K562 (cell line): ENCODE measurements around the gene AIFM1. TPM values are rescaled to one million over a fixed set of nuclear protein-coding genes. Genes with fewer than 3 reads are reported as not detected.

Source experiments
- ARID1B ChIP-seq: fragments of 450-650 bp; IDR thresholded peaks from 2 replicates; pipeline ENCODE4 v1.6.1; 2016; ENCODE audit warnings: antibody characterized with exemption, mild to moderate bottlenecking, inconsistent platforms
- CBFB ChIP-seq: sonication (generic); formaldehyde crosslinking; IDR thresholded peaks from 2 replicates; pipeline ENCODE4 v1.4.0; 2020; ENCODE audit warnings: mild to moderate bottlenecking, missing genetic modification reagents
- CTBP1 ChIP-seq: fragments of 450-650 bp; IDR thresholded peaks from 2 replicates; pipeline ENCODE4 v1.6.1; 2016; ENCODE audit warnings: borderline replicate concordance
- GTF2A2 ChIP-seq: IDR thresholded peaks from 2 replicates; pipeline ENCODE4 v1.6.1; 2016; ENCODE audit warnings: mild to moderate bottlenecking, missing genetic modification characterization, missing compliant biosample characterization
- MYC ChIP-seq, 2 experiments: fragments of 250-450 bp in 1 of 2; sonication (Bioruptor Pico) in 1 of 2; IDR thresholded peaks; 2 replicates each; pipeline versions ENCODE4 v1.5.1 to v1.6.1; 2012 to 2021; ENCODE audit warnings: low read depth in 2 of 2, borderline replicate concordance in 1 of 2, improper control_type of control experiment in 1 of 2, low read length in 1 of 2, mild to moderate bottlenecking in 1 of 2, moderate library complexity in 1 of 2
- NRF1 ChIP-seq, 2 experiments: fragments of 450-650 bp; IDR thresholded peaks in 1 of 2; conservative IDR thresholded peaks in 1 of 2; 2 replicates each; pipeline ENCODE4 v1.6.1; 2014; ENCODE audit warnings: mild to moderate bottlenecking in 2 of 2
- POLR2AphosphoS5 ChIP-seq: IDR thresholded peaks from 2 replicates; pipeline ENCODE4 v1.6.1; 2011; ENCODE audit warnings: mild to moderate bottlenecking, low read depth, low read length, moderate library complexity; ENCODE audit not compliant: control insufficient read depth, insufficient read depth
- RNF2 ChIP-seq: sonication (generic); IDR thresholded peaks from 2 replicates; pipeline ENCODE4 v1.6.1; 2016
- SMC3 ChIP-seq: conservative IDR thresholded peaks from 2 replicates; pipeline ENCODE4 v1.6.1; 2011; ENCODE audit warnings: low read depth, low read length, improper control_type of control experiment; ENCODE audit not compliant: insufficient read depth
- polyA plus RNA-seq, 8 experiments: library from polyadenylated mRNA; depleted of rRNA in 4 of 8; stranded (reverse) in 5 of 8; unstranded in 3 of 8; fragments of >200 nt; fragmentation: Nextera tagmentation in 2 of 8; fragmentation: Illumina TruSeq in 1 of 8; extraction: Ambion mirVana in 2 of 8; extraction: Trizol in 1 of 8; gene quantifications; 2 replicates each; pipeline versions ENCODE4 v1.2.1 to v1.2.3, GENCODE V29; 2011 to 2014; ENCODE audit warnings: inconsistent platforms in 1 of 8, missing spikeins in 1 of 8
- total RNA-seq, 7 experiments: library from RNA; depleted of rRNA in 6 of 7; stranded (reverse); fragments of >200 nt in 6 of 7; fragmentation: Illumina TruSeq in 2 of 7; extraction: Trizol in 2 of 7; gene quantifications; 2 replicates each; pipeline versions ENCODE4 v1.2.1 to v1.2.3, GENCODE V29; 2011 to 2021; ENCODE audit warnings: low replicate concordance in 1 of 7
- TF ChIP-seq, protein P1 (sequence below), 2 experiments: IDR thresholded peaks in 1 of 2; conservative IDR thresholded peaks in 1 of 2; 2 replicates each; pipeline ENCODE4 v1.6.1; 2016; ENCODE audit warnings: low read depth in 2 of 2, mild to moderate bottlenecking in 1 of 2, missing compliant biosample characterization in 1 of 2, missing genetic modification characterization in 1 of 2, moderate library complexity in 1 of 2
- TF ChIP-seq, protein P2 (sequence below): sonication (generic); formaldehyde crosslinking; IDR thresholded peaks from 2 replicates; pipeline ENCODE4 v1.8.1; 2022; ENCODE audit warnings: missing genetic modification reagents
- TF ChIP-seq, protein P3 (sequence below): sonication (generic); formaldehyde crosslinking; IDR thresholded peaks from 2 replicates; pipeline ENCODE4 v1.8.0; 2022; ENCODE audit warnings: mild to moderate bottlenecking, missing genetic modification reagents, borderline replicate concordance
- TF ChIP-seq, protein P4 (sequence below), 2 experiments: IDR thresholded peaks; 2 replicates each; pipeline ENCODE4 v1.6.1; 2011; ENCODE audit warnings: borderline replicate concordance in 1 of 2, control low read depth in 1 of 2, low read depth in 1 of 2, low read length in 1 of 2, mild to moderate bottlenecking in 1 of 2, mixed read lengths in 1 of 2, moderate library complexity in 1 of 2; ENCODE audit not compliant: insufficient read depth in 1 of 2, insufficient read length in 1 of 2, poor library complexity in 1 of 2, severe bottlenecking in 1 of 2; ENCODE audit errors: extremely low read depth in 1 of 2
- TF ChIP-seq, protein P5 (sequence below): fragments of 450-650 bp; IDR thresholded peaks from 2 replicates; pipeline ENCODE4 v1.6.1; 2016; ENCODE audit warnings: low read depth, mild to moderate bottlenecking, moderate library complexity

AIFM1 gene
- total and polyA plus RNA-seq, 9 of the 15 experiments (the other 6 are each of a cell fraction or from before 2014, with no cell fraction given) = 51.0 to 117 (median 91.2) TPM

DNA sequence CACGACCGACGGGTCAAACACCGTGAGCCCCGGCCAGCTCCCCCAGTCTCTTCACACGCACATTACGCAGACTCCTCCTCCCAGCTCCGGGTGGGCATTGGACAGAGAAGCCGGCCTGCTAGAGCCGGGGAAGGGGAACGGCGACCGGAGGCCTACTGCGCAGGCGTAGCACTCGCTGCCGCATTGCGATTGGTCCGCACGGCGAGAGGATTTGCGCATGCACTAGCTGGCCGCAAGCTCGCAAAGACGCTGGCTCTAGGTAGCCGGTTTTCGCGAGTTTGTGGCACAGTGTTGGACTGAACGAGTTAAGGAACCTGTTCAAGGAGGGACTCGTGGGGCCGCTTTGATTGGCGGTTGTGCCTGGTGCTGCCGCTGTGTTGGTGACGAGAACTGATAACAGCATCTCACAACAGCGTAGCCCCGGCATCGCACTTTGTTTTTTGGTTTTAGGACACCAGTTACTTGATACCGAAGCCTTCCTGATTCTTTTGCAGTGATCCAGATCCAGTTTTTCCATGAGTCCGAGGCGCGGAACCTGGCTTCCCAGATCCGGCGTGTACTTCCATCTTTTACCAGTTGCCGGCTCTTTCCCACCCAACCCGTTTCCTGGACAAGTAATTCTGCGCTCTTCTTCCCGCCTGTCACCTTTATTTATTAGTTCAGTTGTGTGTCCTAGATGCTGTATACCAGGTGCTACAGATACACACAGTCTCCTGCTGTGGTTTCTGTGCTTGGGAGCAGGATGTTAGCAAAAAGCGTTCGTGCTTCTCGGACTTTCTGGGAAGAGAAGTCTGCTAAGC is at the start of gene AIFM1 (continued):
- TF ChIP-seq, protein P1, sequence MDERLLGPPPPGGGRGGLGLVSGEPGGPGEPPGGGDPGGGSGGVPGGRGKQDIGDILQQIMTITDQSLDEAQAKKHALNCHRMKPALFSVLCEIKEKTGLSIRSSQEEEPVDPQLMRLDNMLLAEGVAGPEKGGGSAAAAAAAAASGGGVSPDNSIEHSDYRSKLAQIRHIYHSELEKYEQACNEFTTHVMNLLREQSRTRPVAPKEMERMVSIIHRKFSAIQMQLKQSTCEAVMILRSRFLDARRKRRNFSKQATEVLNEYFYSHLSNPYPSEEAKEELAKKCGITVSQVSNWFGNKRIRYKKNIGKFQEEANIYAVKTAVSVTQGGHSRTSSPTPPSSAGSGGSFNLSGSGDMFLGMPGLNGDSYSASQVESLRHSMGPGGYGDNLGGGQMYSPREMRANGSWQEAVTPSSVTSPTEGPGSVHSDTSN (CRISPR knock-in tag; IDR thresholded peaks at IDR 0.05; ENCODE audit: low read depth) = no peak
- TF ChIP-seq, protein P1 (tag; conservative IDR thresholded peaks at IDR 0.05; ENCODE audit: low read depth) = peak; percentile 85
- TF ChIP-seq SMC3 (no peak), CTBP1 (peak; percentile 78), NRF1 (conservative IDR thresholded peaks at IDR 0.05 in 1 of 2, IDR thresholded peaks at IDR 0.05 in 1 of 2) (peak; percentile 97 to 98), RNF2 (peak; percentile 75), GTF2A2 (no peak), CBFB (CRISPR knock-in tag) (no peak), POLR2AphosphoS5 (peak; percentile 80), MYC (IDR thresholded peaks at IDR 0.05; ENCODE audit: low read depth, low read length) (no peak; the same call in 1 of the 2 replicates), MYC (CRISPR knock-in tag; IDR thresholded peaks at IDR 0.05; ENCODE audit: borderline replicate concordance, low read depth) (no peak), ARID1B (peak; percentile 51)
- TF ChIP-seq, protein P2, sequence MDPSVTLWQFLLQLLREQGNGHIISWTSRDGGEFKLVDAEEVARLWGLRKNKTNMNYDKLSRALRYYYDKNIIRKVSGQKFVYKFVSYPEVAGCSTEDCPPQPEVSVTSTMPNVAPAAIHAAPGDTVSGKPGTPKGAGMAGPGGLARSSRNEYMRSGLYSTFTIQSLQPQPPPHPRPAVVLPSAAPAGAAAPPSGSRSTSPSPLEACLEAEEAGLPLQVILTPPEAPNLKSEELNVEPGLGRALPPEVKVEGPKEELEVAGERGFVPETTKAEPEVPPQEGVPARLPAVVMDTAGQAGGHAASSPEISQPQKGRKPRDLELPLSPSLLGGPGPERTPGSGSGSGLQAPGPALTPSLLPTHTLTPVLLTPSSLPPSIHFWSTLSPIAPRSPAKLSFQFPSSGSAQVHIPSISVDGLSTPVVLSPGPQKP (CRISPR knock-in tag) = no peak
- TF ChIP-seq, protein P3, sequence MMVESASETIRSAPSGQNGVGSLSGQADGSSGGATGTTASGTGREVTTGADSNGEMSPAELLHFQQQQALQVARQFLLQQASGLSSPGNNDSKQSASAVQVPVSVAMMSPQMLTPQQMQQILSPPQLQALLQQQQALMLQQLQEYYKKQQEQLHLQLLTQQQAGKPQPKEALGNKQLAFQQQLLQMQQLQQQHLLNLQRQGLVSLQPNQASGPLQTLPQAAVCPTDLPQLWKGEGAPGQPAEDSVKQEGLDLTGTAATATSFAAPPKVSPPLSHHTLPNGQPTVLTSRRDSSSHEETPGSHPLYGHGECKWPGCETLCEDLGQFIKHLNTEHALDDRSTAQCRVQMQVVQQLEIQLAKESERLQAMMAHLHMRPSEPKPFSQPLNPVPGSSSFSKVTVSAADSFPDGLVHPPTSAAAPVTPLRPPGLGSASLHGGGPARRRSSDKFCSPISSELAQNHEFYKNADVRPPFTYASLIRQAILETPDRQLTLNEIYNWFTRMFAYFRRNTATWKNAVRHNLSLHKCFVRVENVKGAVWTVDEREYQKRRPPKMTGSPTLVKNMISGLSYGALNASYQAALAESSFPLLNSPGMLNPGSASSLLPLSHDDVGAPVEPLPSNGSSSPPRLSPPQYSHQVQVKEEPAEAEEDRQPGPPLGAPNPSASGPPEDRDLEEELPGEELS = peak; percentile 78; the same call in 1 of the 2 replicates
- TF ChIP-seq, protein P4, sequence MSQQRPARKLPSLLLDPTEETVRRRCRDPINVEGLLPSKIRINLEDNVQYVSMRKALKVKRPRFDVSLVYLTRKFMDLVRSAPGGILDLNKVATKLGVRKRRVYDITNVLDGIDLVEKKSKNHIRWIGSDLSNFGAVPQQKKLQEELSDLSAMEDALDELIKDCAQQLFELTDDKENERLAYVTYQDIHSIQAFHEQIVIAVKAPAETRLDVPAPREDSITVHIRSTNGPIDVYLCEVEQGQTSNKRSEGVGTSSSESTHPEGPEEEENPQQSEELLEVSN (IDR thresholded peaks at IDR 0.05; ENCODE audit: borderline replicate concordance in 1 of 2, extremely low read depth in 1 of 2, insufficient read depth in 1 of 2, insufficient read length in 1 of 2, low read depth in 1 of 2, low read length in 1 of 2, poor library complexity in 1 of 2, severe bottlenecking in 1 of 2) = peak; percentile 60 to 78
- TF ChIP-seq, protein P5, sequence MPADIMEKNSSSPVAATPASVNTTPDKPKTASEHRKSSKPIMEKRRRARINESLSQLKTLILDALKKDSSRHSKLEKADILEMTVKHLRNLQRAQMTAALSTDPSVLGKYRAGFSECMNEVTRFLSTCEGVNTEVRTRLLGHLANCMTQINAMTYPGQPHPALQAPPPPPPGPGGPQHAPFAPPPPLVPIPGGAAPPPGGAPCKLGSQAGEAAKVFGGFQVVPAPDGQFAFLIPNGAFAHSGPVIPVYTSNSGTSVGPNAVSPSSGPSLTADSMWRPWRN = 0 out of 2 replicates have a peak, but pooled peaks have one; percentile 6
